Nephron (organoid): ENCODE results near the gene GLCCI1.
"Not testable (repeated sequence)": the region's sequence is repeated elsewhere in the genome, so short reads cannot be mapped to it uniquely, and the experiment has no call there.

ENCODE experiments used
- H3K27ac Mint-ChIP-seq, 3 experiments: 2 replicates each; pipeline ENCODE4 v1.8.0; 2020; ENCODE audit warnings: mixed read lengths in 3 of 3, mild to moderate bottlenecking in 2 of 3, moderate library complexity in 1 of 3
- H3K27me3 Mint-ChIP-seq: 2 replicates; pipeline ENCODE4 v1.8.0; 2021; ENCODE audit warnings: low read depth, mild to moderate bottlenecking, moderate library complexity, mixed read lengths
- H3K36me3 Mint-ChIP-seq: 2 replicates; pipeline ENCODE4 v1.8.0; 2020; ENCODE audit warnings: low read depth, mixed read lengths
- H3K4me1 Mint-ChIP-seq: 2 replicates; pipeline ENCODE4 v1.8.0; 2020; ENCODE audit warnings: mixed read lengths
- H3K4me3 Mint-ChIP-seq, 3 experiments: 2 replicates each; pipeline ENCODE4 v1.8.0; 2020; ENCODE audit warnings: mild to moderate bottlenecking in 3 of 3, mixed read lengths in 3 of 3, moderate library complexity in 2 of 3
- H3K9me3 Mint-ChIP-seq: 2 replicates; pipeline ENCODE4 v1.8.0; 2020; ENCODE audit warnings: mixed read lengths
- CTCF ChIP-seq, 3 experiments: fragments of 200-600 bp; sonication (generic); IDR thresholded peaks; one replicate each; pipeline ENCODE4 v1.5.0; 2021; ENCODE audit warnings: antibody characterized with exemption in 3 of 3; ENCODE audit not compliant: unreplicated experiment in 3 of 3

GLCCI1 gene

GRCh38 chr7:7992506-7992905 lies 23.9 kb downstream of the GLCCI1 start:
- Mint-ChIP-seq H3K27me3 (no peaks in the 10 kb centered on the region), H3K9me3 (peaks cover 30% of the 10 kb centered on the region), H3K27ac (no peak overlapping the region), H3K36me3 (peaks cover 32% of the 10 kb centered on the region), H3K4me3 (no peak overlapping the region), H3K4me1 (no peaks in the 10 kb centered on the region)
- TF ChIP-seq CTCF (IDR thresholded peaks at IDR 0.05; ENCODE audit: unreplicated experiment in 3 of 3), result no peak

GRCh38 chr7:7995348-7995747 lies 26.8 kb downstream of the GLCCI1 start:
- Mint-ChIP-seq H3K36me3 (peaks cover 30% of the 10 kb centered on the region), H3K9me3 (peaks cover 35% of the 10 kb centered on the region)
- not testable (repeated sequence) for H3K27ac Mint-ChIP-seq, H3K4me1 Mint-ChIP-seq, H3K4me3 Mint-ChIP-seq, H3K27me3 Mint-ChIP-seq

- Mint-ChIP-seq H3K4me1 (no peaks in the 10 kb centered on the region), H3K27ac (no peak overlapping the region), H3K9me3 (peaks cover 40% of the 10 kb centered on the region), H3K27me3 (no peaks in the 10 kb centered on the region), H3K36me3 (peaks cover 39% of the 10 kb centered on the region), H3K4me3 (no peak overlapping the region)
- TF ChIP-seq CTCF (IDR thresholded peaks at IDR 0.05; ENCODE audit: unreplicated experiment in 3 of 3), result no peak
Observed at GRCh38 chr7:7996568-7996967, 28.0 kb downstream of the GLCCI1 start.

DNA sequence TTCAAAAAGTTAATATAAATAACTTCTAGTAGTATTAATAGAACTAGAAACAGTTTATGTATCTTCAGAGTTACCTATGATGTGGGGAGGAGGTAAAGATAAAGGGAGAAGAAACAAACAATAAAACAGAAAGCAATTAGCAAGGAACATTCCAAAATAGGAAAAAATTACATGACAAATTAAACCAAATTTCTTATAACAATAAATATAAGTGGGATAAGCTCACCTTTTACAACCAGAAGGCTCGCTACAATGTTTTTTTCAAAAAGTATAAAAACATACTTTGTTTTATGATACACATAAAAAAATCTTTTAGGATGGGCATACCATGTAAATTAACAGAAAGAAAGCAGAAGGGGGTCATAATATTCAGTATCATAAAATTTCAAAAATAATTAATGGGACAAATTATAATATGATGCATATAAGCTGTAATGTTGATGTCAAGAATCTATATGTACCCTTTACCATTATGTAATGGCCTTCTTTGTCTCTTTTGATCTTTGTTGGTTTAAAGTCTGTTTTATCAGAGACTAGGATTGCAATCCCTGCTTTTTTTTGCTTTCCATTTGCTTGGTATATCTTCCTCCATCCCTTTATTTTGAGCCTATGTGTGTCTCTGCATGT lies 31.8 kb downstream of the GLCCI1 start:
- peaks cover 22% of the 10 kb centered on the region for H3K9me3 Mint-ChIP-seq
- TF ChIP-seq CTCF (IDR thresholded peaks at IDR 0.05; ENCODE audit: unreplicated experiment in 3 of 3), result no peak

GRCh38 chr7:8003077-8003476 lies 34.5 kb downstream of the GLCCI1 start:
- no peaks in the 10 kb centered on the region for H3K27me3 Mint-ChIP-seq
- TF ChIP-seq CTCF (IDR thresholded peaks at IDR 0.05; ENCODE audit: unreplicated experiment in 3 of 3), result no peak
- no peak overlapping the region for H3K27ac Mint-ChIP-seq
- H3K4me3 Mint-ChIP-seq, result no peak overlapping the region
- peaks cover 18% of the 10 kb centered on the region for H3K9me3 Mint-ChIP-seq
- H3K4me1 Mint-ChIP-seq, result no peaks in the 10 kb centered on the region
- H3K36me3 Mint-ChIP-seq, result peaks cover 66% of the 10 kb centered on the region

More for the DNA sequence above, 31.8 kb downstream of the GLCCI1 start:
- Mint-ChIP-seq H3K36me3 (peaks cover 50% of the 10 kb centered on the region), H3K27me3 (no peaks in the 10 kb centered on the region), H3K27ac (no peak overlapping the region), H3K4me3 (no peak overlapping the region), H3K4me1 (no peaks in the 10 kb centered on the region)

- TF ChIP-seq CTCF (IDR thresholded peaks at IDR 0.05; ENCODE audit: unreplicated experiment in 3 of 3), result no peak
- Mint-ChIP-seq H3K9me3 (peaks cover 13% of the 10 kb centered on the region), H3K36me3 (peaks cover 65% of the 10 kb centered on the region), H3K4me1 (no peaks in the 10 kb centered on the region), H3K27me3 (no peaks in the 10 kb centered on the region), H3K27ac (no peak overlapping the region), H3K4me3 (no peak overlapping the region)
Observed at GRCh38 chr7:8005279-8005678, 36.7 kb downstream of the GLCCI1 start.
